ENCODE data around the gene PGM2. TPM values are rescaled to one million over a fixed set of nuclear protein-coding genes. Genes with fewer than 3 reads are reported as not detected.
A peak's percentile ranks its signal among the peaks of the same experiment; 100 is the strongest.
"Not testable (repeated sequence)": the region's sequence is repeated elsewhere in the genome, so short reads cannot be mapped to it uniquely, and the experiment has no call there.

The PGM2 gene
- 19.5 TPM for total RNA-seq (ENCODE audit: insufficient read depth, low replicate concordance)

- DNase-seq (ENCODE audit: low spot score) = peak; percentile 93
Measured at GRCh38 chr4:37826295-37827029, at the start of gene PGM2. TSS of gene PGM2 (plus strand) at chr4:37826686. CDS start at chr4:37826733, 47 bp downstream.

GRCh38 chr4:37779896-37780295 lies 46.6 kb upstream of the PGM2 start:
- no peak for DNase-seq (ENCODE audit: low spot score)

GRCh38 chr4:37780444-37781130 lies 45.9 kb upstream of the PGM2 start:
- peak; percentile 36 for DNase-seq (ENCODE audit: low spot score)

- DNase-seq (ENCODE audit: low spot score) = no peak
Measured at GRCh38 chr4:37781131-37781455, 45.4 kb upstream of the PGM2 start.

GRCh38 chr4:37786267-37786666 lies 40.2 kb upstream of the PGM2 start:
- not testable (repeated sequence) for DNase-seq (ENCODE audit: low spot score)

GRCh38 chr4:37787883-37788460 lies 38.5 kb upstream of the PGM2 start:
- DNase-seq (ENCODE audit: low spot score) = not testable (repeated sequence)

- no peak for DNase-seq (ENCODE audit: low spot score)
Measured at GRCh38 chr4:37788819-37789218, 37.7 kb upstream of the PGM2 start.

- DNase-seq (ENCODE audit: low spot score) = no peak
Measured at GRCh38 chr4:37792241-37792640, 34.2 kb upstream of the PGM2 start.

GRCh38 chr4:37793562-37793961 lies 32.9 kb upstream of the PGM2 start:
- DNase-seq (ENCODE audit: low spot score) = no peak

- no peak for DNase-seq (ENCODE audit: low spot score)
Measured at GRCh38 chr4:37794056-37794455, 32.4 kb upstream of the PGM2 start.

- no peak for DNase-seq (ENCODE audit: low spot score)
Measured at GRCh38 chr4:37795581-37796195, 30.8 kb upstream of the PGM2 start.

- DNase-seq (ENCODE audit: low spot score) = no peak
Measured at GRCh38 chr4:37797374-37797773, 29.1 kb upstream of the PGM2 start.

GRCh38 chr4:37797923-37798322 lies 28.6 kb upstream of the PGM2 start:
- DNase-seq (ENCODE audit: low spot score) = no peak

- DNase-seq (ENCODE audit: low spot score) = no peak
Measured at GRCh38 chr4:37798616-37799015, 27.9 kb upstream of the PGM2 start.

GRCh38 chr4:37799941-37800554 lies 26.4 kb upstream of the PGM2 start:
- DNase-seq (ENCODE audit: low spot score) = no peak

GRCh38 chr4:37802068-37802666 lies 24.3 kb upstream of the PGM2 start:
- peak; percentile 33 for DNase-seq (ENCODE audit: low spot score)

- peak; percentile 71 for DNase-seq (ENCODE audit: low spot score)
Measured at GRCh38 chr4:37803348-37803973, 23.0 kb upstream of the PGM2 start.

GRCh38 chr4:37805091-37805490 lies 21.4 kb upstream of the PGM2 start:
- DNase-seq (ENCODE audit: low spot score) = no peak

- no peak for DNase-seq (ENCODE audit: low spot score)
Measured at GRCh38 chr4:37812713-37813112, 13.8 kb upstream of the PGM2 start.

- DNase-seq (ENCODE audit: low spot score) = no peak
Measured at GRCh38 chr4:37815591-37815990, 10.9 kb upstream of the PGM2 start.

- DNase-seq (ENCODE audit: low spot score) = no peak
Measured at GRCh38 chr4:37816006-37816405, 10.5 kb upstream of the PGM2 start.
